GM19351 (cell line): ENCODE measurements around the gene KIF3C.
"Not testable (repeated sequence)": the region's sequence is repeated elsewhere in the genome, so short reads cannot be mapped to it uniquely, and the experiment has no call there.

ENCODE experiments used
- ATAC-seq: cut with Tn5 transposase; IDR thresholded peaks from one replicate; pipeline ENCODE4 v1.9.1; 2021; ENCODE audit warnings: mild to moderate bottlenecking, moderate library complexity; ENCODE audit not compliant: unreplicated experiment

The KIF3C gene

DNA sequence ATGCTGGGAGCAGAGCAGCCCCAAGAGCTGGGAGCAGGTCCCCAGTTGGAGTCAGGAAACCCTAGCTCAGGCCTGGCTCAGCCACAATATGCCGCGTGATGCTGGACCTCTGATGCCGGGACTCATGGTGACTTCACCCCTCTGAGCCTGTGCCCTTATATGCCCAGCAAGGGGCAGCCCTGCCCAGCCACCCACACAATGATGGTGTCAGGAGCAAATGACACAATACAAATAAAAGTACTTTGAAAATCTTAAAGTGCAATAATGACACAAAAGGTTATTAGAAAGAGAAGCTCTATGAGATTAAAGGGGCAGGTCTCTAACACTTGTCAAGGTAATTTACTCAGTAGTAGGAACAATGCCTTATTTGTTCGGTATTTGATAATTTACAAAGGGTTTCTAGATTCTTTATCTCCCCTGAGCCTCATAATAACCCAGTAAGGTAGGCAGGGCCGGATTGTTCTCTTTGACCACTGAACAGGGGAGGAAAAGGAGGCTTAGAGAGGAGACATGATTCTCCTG is 18.3 kb upstream of the KIF3C start:
- no peak for ATAC-seq

- ATAC-seq = not testable (repeated sequence)
Observed at GRCh38 chr2:25999406-25999805, 17.1 kb upstream of the KIF3C start.

DNA sequence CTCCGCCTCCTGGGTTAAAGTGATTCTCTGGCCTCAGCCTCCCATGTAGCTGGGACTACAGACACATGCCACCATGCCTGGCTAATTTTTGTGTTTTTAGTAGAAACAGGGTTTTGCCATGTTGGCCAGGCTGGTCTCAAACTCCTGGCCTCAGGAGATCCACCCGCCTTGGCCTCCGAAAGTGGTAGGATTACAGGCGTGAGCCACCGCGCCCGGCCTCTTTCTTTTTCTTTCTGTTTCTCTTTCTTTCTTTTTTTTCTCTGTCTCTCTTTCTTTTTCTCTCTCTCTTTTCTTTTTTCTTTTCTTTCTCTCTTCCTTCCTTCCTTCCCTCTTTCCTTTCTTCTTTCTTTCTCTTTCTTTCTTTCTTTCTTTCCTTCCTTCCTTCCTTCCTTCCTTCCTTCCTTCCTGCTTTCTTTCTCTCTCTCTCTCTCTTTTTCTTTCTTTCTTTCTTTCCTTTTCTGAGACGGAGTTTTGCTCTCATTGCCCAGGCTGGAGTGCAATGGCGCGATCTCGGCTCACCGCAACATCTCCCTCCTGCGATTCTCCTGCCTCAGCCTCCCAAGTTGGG is 16.6 kb upstream of the KIF3C start:
- ATAC-seq = not testable (repeated sequence)

DNA sequence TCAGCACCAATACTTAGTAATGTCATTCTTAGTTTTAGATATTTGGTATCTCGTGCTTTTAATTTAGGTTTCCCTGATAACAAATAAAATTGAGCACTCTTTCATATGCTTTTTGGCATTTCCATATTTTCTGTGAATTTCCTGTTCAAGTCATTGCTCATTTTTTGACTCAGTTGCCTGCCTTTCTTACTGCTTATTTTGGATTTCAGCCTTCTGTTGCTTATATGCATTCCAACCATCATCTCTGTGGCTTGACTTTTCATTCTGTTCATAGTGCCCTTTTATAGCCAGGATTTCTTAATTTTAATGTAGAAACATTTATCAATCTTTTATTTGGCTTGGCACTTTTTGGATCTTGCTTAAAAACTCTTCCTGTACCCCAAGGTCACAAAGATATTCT is 14.5 kb upstream of the KIF3C start:
- ATAC-seq = no peak

GRCh38 chr2:25994509-25994908 is 12.2 kb upstream of the KIF3C start:
- ATAC-seq = no peak

DNA sequence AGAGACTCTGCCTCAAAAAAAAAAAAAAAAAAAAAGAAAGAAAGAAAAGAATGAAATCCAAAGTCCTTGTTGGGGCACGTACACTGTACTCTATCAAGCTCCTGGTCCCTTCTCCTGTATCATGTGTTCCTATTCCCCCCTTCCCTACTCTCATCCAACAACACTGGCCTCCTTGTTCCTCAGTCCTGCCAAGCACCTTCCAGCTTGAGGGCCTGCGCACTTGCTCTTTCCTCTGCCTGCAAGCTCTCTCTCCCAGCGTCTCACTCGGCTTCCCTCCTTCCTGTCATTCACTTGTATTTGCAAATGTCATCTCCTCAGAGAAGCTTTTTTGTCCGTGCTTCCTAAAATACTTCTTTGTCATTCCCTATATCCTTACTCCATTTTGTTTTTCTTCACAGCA is 10.8 kb upstream of the KIF3C start:
- ATAC-seq = no peak

DNA sequence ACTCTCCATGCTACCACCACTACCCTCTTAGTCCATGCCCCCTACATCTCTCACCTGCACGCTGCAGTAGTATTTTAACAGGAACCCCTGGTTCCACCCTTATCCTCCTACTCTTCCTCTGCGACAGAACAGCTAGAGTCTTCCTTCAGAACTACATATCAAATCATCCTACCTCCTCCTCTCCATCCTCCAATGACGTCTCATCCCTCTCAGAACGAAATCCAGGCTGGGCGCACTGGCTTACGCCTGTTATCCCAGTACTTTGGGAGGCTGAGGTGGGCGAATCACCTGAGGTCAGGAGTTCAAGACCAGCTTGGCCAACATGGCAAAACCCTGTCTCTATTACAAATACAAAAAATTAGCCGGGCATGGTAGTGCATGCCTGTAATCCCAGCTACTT is 10.3 kb upstream of the KIF3C start:
- ATAC-seq = no peak

- ATAC-seq = no peak
Observed at GRCh38 chr2:25991965-25992364, 9.7 kb upstream of the KIF3C start.

DNA sequence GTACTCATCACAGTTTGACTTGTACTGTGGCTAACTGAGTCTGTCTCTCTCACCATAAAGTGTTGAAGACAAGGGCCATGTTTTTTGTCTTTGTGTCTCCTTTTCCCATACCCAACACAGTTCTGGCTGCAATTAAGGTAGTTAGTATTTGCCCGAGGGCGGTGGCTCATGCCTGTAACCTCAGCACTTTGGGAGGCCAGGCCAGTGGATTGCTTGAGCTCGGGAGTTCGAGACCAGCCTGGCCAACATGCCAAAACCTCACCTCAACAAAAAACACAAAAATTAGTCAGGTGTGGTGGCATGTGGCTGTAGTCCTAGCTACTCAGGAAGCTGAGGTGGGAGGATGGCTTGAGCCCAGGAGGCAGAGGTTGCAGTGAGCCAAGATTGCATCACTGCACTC is 6.9 kb upstream of the KIF3C start:
- no peak for ATAC-seq

DNA sequence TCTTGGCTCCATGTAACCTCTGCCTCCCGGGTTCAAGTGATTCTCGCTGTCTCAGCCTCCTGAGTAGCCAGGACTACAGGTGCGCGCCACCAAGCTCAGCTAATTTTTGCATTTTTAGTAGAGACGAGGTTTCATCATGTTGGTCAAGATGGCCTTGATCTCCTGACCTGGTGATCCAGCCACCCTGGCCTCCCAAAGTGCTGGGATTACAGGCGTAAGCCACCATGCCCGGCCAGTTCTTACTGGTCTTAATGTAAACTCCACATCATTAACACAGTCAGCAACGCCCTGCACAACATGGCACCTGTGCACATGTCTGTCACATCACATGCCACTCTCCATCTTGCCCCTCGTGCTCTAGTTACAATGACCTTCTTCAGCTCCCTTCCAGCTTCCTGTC is 5.8 kb upstream of the KIF3C start:
- no peak for ATAC-seq

- ATAC-seq = no peak
Observed at GRCh38 chr2:25983735-25984134, 1.4 kb upstream of the KIF3C start.

DNA sequence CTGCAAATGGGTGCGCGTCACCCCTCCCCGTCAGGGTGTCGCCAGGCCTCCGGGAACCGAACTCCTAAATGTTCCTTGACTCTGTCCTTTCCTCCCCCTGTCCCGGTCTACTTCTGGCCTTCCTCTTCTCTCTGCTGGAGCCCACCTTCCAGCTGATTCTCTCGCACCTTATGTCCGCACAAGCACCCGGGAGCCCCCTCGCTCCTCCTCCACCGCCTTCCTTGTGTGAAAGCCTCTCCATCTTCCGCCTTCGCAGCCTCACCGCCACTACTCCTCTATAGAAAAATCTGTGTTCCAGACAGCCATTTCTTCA is 627 bp upstream of the KIF3C start:
- ATAC-seq = no peak

- ATAC-seq = peak; percentile 35
Observed at GRCh38 chr2:25981596-25982272, 563 bp downstream of the KIF3C start.

DNA sequence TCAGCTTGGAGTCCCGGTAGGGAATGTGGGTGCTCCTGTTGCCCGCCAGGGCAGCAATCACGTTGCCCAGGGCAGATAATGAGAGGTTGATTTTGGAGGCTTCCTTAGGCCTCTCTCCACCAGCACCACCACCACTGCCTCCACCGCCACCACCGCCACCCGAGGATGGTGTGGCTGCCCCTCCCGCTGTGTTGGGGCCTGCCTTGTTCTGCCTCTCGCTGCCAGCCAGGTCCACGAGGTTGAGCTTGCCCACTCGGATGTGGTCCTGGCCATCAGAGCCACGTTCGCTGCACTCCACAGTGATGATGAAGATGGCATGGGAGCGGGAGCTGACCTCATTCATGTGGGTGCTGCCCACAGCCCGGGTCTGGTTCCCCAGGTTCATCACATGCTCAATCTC is 1.3 kb downstream of the KIF3C start:
- no peak for ATAC-seq

GRCh38 chr2:25980076-25980887 is 2.0 kb downstream of the KIF3C start:
- ATAC-seq = no peak

GRCh38 chr2:25979001-25979400 is 3.3 kb downstream of the KIF3C start:
- ATAC-seq = no peak

- no peak for ATAC-seq
Observed at GRCh38 chr2:25977768-25978167, 4.5 kb downstream of the KIF3C start.

DNA sequence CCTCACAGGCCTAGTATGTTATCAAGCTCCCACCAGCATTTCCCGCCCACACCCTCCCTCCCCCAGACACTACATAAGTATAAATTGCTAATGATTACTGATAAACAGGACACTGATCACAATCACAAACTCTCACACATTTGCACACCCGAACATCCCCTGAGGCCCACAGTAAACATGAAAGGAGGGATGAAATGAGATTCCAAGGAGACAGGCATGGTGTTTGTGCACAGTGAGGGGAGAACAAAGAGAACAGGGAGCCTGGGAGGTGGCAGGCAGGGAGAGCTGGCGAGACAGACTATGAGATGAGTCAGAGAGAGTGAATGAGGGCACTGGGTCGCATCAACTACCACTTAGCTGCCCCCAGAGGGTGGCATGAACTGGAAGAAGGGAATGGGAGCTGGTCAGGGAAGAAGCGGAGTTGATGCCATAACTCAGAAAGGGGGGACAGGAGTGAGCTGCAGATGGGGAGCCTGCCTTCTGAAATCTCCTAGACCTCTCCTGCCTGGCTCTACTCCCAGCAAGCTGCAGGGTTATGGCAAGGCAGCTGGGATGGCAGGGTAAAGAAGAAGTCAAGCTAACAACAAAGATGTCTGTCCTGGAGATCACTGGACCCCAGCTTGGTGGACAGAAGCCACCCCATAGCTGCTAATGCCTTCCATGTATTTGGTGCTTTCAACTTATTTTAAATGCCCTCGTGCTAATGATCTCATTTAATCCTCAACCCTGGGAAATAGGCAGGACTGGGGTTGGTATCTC is 5.1 kb downstream of the KIF3C start:
- no peak for ATAC-seq

DNA sequence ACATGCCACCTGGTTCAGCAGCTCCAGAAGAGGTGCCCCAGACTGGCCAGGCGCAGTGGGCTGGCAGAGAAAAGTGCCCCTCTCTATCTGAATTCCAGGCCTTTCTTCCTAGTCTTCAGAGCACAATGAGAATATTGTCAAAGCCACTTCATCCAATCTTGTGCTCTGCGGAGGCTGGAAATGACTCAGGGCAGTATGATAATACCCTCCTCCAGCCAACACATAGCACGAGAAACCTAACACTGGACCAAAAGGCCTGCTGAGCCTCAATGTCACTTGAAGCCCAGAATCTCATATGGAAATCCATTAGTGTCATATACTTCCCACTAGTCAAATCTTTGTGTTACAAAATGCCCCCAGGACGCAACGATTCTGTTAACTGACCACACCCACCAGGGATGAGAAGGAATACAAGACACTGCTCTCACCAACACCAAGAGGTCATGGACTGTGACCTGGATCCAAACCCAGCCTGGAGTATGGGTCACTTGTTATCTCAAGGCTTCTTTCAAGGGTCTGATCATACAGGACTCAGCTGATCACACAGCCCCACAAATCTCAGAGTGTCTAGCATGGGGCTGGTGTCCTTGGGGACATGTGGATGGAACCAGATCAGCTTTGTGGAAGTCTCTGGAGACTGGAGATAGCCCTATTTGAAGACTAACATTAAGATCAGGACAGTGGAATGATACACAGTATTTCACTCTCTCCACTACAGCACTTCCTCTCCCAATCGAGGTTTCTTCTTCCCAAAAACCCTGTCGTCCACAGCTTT is 10.1 kb downstream of the KIF3C start:
- no peak for ATAC-seq

- ATAC-seq = no peak
Observed at GRCh38 chr2:25971596-25971995, 10.7 kb downstream of the KIF3C start.
